ENCODE data around the gene CAMTA1. TPM values are rescaled to one million over a fixed set of nuclear protein-coding genes. Genes with fewer than 3 reads are reported as not detected.
A peak's percentile ranks its signal among the peaks of the same experiment; 100 is the strongest.

Gene CAMTA1
- total RNA-seq, 1 donor from 2014 or later, result 99.0 TPM

GRCh38 chr1:7538033-7538432 lies 752.8 kb downstream of the CAMTA1 start:
- H3K4me3 Mint-ChIP-seq (ENCODE audit: low read depth), result no peak overlapping the region
- peaks cover 15% of the 10 kb centered on the region for H3K4me1 Mint-ChIP-seq (ENCODE audit: low read depth)

GRCh38 chr1:7538849-7539768 lies 753.9 kb downstream of the CAMTA1 start:
- Mint-ChIP-seq H3K27me3 (peaks cover 26% of the 10 kb centered on the region), H3K4me1 (ENCODE audit: low read depth) (peaks cover 13% of the 10 kb centered on the region), H3K4me3 (ENCODE audit: low read depth) (no peak overlapping the region), H3K27ac (no peak overlapping the region), H3K9me3 (ENCODE audit: low read depth) (no peaks in the 10 kb centered on the region), H3K36me3 (ENCODE audit: insufficient read depth) (no peaks in the 10 kb centered on the region)
- TF ChIP-seq, protein P1, sequence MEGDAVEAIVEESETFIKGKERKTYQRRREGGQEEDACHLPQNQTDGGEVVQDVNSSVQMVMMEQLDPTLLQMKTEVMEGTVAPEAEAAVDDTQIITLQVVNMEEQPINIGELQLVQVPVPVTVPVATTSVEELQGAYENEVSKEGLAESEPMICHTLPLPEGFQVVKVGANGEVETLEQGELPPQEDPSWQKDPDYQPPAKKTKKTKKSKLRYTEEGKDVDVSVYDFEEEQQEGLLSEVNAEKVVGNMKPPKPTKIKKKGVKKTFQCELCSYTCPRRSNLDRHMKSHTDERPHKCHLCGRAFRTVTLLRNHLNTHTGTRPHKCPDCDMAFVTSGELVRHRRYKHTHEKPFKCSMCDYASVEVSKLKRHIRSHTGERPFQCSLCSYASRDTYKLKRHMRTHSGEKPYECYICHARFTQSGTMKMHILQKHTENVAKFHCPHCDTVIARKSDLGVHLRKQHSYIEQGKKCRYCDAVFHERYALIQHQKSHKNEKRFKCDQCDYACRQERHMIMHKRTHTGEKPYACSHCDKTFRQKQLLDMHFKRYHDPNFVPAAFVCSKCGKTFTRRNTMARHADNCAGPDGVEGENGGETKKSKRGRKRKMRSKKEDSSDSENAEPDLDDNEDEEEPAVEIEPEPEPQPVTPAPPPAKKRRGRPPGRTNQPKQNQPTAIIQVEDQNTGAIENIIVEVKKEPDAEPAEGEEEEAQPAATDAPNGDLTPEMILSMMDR (IDR thresholded peaks at IDR 0.05; ENCODE audit: unreplicated experiment), result no peak
- DNase-seq (ENCODE audit: low spot score, unreplicated experiment), result no peak

More at GRCh38 chr1:7538033-7538432, 752.8 kb downstream of the CAMTA1 start:
- Mint-ChIP-seq H3K27me3 (peaks cover 26% of the 10 kb centered on the region), H3K36me3 (ENCODE audit: insufficient read depth) (no peaks in the 10 kb centered on the region), H3K27ac (no peak overlapping the region), H3K9me3 (ENCODE audit: low read depth) (no peaks in the 10 kb centered on the region)
- TF ChIP-seq, protein P1 (IDR thresholded peaks at IDR 0.05; ENCODE audit: unreplicated experiment), result no peak
- DNase-seq (ENCODE audit: low spot score, unreplicated experiment), result no peak

DNA sequence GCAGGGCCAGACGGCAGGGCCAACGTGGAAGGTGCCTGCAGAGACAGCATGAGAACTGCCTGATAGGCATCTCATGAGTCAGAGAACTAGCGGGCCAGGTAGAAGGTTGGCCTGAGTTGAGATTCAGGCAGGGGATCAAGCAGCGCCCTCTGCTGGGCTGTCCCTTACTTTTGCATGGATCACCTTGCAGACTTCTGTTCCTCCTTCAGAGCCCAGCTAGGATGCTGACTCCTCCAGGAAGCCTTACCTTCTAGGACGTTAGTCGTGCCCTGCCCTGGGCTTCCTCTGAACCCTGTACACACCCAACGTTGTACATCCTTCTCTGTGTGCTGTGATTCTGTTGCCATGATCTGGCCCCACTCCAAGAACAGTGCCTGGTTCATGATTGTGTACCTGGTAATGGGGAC lies 754.5 kb downstream of the CAMTA1 start:
- Mint-ChIP-seq H3K36me3 (ENCODE audit: insufficient read depth) (no peaks in the 10 kb centered on the region), H3K9me3 (ENCODE audit: low read depth) (no peaks in the 10 kb centered on the region), H3K4me1 (ENCODE audit: low read depth) (peaks cover 9% of the 10 kb centered on the region), H3K27ac (no peak overlapping the region), H3K27me3 (peaks cover 29% of the 10 kb centered on the region), H3K4me3 (ENCODE audit: low read depth) (no peak overlapping the region)
- TF ChIP-seq, protein P1 (IDR thresholded peaks at IDR 0.05; ENCODE audit: unreplicated experiment), result peak; percentile 58
- DNase-seq (ENCODE audit: low spot score, unreplicated experiment), result peak; percentile 40

DNA sequence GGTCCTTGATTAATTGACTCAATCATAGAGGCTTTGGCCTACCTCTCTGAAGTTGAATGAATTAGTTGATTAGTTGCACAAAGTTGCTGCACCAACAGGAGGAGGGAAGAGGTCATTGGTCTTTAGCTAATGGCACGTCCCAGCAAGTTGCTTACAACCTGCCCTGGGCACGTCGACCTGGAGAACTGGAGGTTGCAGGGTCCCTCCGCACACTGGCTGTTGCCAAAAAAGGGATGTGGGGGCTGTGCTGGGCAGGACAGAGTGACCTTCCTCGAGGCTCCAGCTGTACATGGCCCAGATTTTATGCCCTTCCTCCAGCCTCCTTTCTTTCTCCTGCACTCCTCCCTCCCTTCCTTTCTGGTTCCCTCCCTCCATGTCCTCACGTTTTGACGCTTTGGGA lies 755.6 kb downstream of the CAMTA1 start:
- TF ChIP-seq, protein P1 (IDR thresholded peaks at IDR 0.05; ENCODE audit: unreplicated experiment), result no peak
- Mint-ChIP-seq H3K36me3 (ENCODE audit: insufficient read depth) (no peaks in the 10 kb centered on the region), H3K27ac (no peak overlapping the region), H3K4me3 (ENCODE audit: low read depth) (no peak overlapping the region), H3K27me3 (peaks cover 32% of the 10 kb centered on the region), H3K4me1 (ENCODE audit: low read depth) (peaks cover 7% of the 10 kb centered on the region), H3K9me3 (ENCODE audit: low read depth) (no peaks in the 10 kb centered on the region)
- DNase-seq (ENCODE audit: low spot score, unreplicated experiment), result no peak

- DNase-seq (ENCODE audit: low spot score, unreplicated experiment), result no peak
- Mint-ChIP-seq H3K9me3 (ENCODE audit: low read depth) (no peaks in the 10 kb centered on the region), H3K27me3 (peaks cover 30% of the 10 kb centered on the region), H3K4me1 (ENCODE audit: low read depth) (peaks cover 3% of the 10 kb centered on the region), H3K4me3 (ENCODE audit: low read depth) (no peak overlapping the region), H3K27ac (no peak overlapping the region), H3K36me3 (ENCODE audit: insufficient read depth) (no peaks in the 10 kb centered on the region)
- TF ChIP-seq, protein P1 (IDR thresholded peaks at IDR 0.05; ENCODE audit: unreplicated experiment), result no peak
These were observed 756.4 kb downstream of the CAMTA1 start for GRCh38 chr1:7541629-7542028.

Data from progenitor cell of endocrine pancreas (in vitro differentiated cells).